Smooth muscle cell (in vitro differentiated cells): ENCODE results near the gene ACBD6. TPM values are rescaled to one million over a fixed set of nuclear protein-coding genes. Genes with fewer than 3 reads are reported as not detected.
A peak's percentile ranks its signal among the peaks of the same experiment; 100 is the strongest.

Experiments
- DNase-seq: peaks from one replicate; lab custom pipeline; 2025; ENCODE audit not compliant: unreplicated experiment; lab: John Stamatoyannopoulos, UW
- H2AFZ ChIP-seq: fragments of 200-600 bp; sonication (generic); 2 replicates; pipeline ENCODE4 v1.6.0; 2016; ENCODE audit warnings: antibody characterized with exemption, low read depth, mild to moderate bottlenecking
- H3F3A ChIP-seq: fragments of 200-600 bp; sonication (generic); 2 replicates; pipeline ENCODE4 v1.6.0; 2017; ENCODE audit warnings: antibody characterized with exemption, low read depth
- H3K27ac ChIP-seq: fragments of 200-600 bp; sonication (generic); 2 replicates; pipeline ENCODE4 v1.5.1; 2016; ENCODE audit warnings: low read depth, mild to moderate bottlenecking
- H3K27me3 ChIP-seq: fragments of 200-600 bp; sonication (generic); 2 replicates; pipeline ENCODE4 v1.6.1; 2016; ENCODE audit warnings: low read depth, mild to moderate bottlenecking
- H3K36me3 ChIP-seq: fragments of 200-600 bp; sonication (generic); 2 replicates; pipeline ENCODE4 v1.5.1; 2016; ENCODE audit warnings: low read depth
- H3K4me1 ChIP-seq: fragments of 200-600 bp; sonication (generic); 2 replicates; pipeline ENCODE4 v1.5.1; 2016; ENCODE audit warnings: low read depth
- H3K4me2 ChIP-seq: fragments of 200-600 bp; sonication (generic); 2 replicates; pipeline ENCODE4 v1.6.0; 2016; ENCODE audit warnings: mild to moderate bottlenecking
- H3K4me3 ChIP-seq: fragments of 200-600 bp; sonication (generic); 2 replicates; pipeline ENCODE4 v1.5.1; 2016; ENCODE audit warnings: mild to moderate bottlenecking
- H3K79me2 ChIP-seq: fragments of 200-600 bp; sonication (generic); 2 replicates; pipeline ENCODE4 v1.6.0; 2016; ENCODE audit warnings: low read depth, mild to moderate bottlenecking
- H3K9ac ChIP-seq: fragments of 200-600 bp; sonication (generic); 2 replicates; pipeline ENCODE4 v1.6.0; 2016; ENCODE audit warnings: low read depth
- H3K9me3 ChIP-seq: fragments of 200-600 bp; sonication (generic); replicated peaks from 2 replicates; pipeline ENCODE4 v1.5.1; 2016; ENCODE audit warnings: low read depth
- H4K20me1 ChIP-seq: fragments of 200-600 bp; sonication (generic); 2 replicates; pipeline ENCODE4 v1.6.0; 2016; ENCODE audit warnings: low read depth
- CTCF ChIP-seq: fragments of 200-600 bp; sonication (generic); IDR thresholded peaks from 2 replicates; pipeline ENCODE4 v1.5.1; 2017; ENCODE audit warnings: borderline replicate concordance, mild to moderate bottlenecking, antibody characterized with exemption; ENCODE audit not compliant: insufficient read depth, poor library complexity, severe bottlenecking
- WGBS: methylation state at CpG from one replicate; pipeline ENCODE4 v1.1.7; 2016; ENCODE audit warnings: low lambda C conversion rate; 5-methylcytosine and 5-hydroxymethylcytosine counted together
- polyA plus RNA-seq: library from polyadenylated mRNA; unstranded; fragments of >200 nt; fragmentation: Nextera tagmentation; extraction: Ambion mirVana; gene quantifications from 2 replicates; pipeline ENCODE4 v1.2.1, GENCODE V29; 2016
- total RNA-seq: library from RNA; depleted of rRNA; stranded (reverse); fragments of >200 nt; gene quantifications from 2 replicates; pipeline ENCODE4 v1.2.3, GENCODE V29; 2014

ACBD6 gene
- total and polyA plus RNA-seq, 2 experiments from 2014 or later = 44.1 to 48.7 TPM

- Histone ChIP-seq H3K27me3 (no peaks in the 10 kb centered on the region), H3K36me3 (no peaks in the 10 kb centered on the region), H3K9me3 (no peaks in the 10 kb centered on the region), H3K4me2 (no peak overlapping the region), H3K79me2 (no peaks in the 10 kb centered on the region), H3K9ac (no peak overlapping the region), H3K4me3 (no peak overlapping the region), H3K27ac (no peak overlapping the region), H3F3A (no peaks in the 10 kb centered on the region), H3K4me1 (no peaks in the 10 kb centered on the region), H4K20me1 (no peaks in the 10 kb centered on the region), H2AFZ (no peak overlapping the region)
- DNase-seq = no peak
- no peak for TF ChIP-seq CTCF
- 72% methylated on average over 7 of the region's 7 CpGs for WGBS
Observed at GRCh38 chr1:180524915-180525714, 22.7 kb upstream of the ACBD6 start.

- H3K9me3 ChIP-seq = no peaks in the 10 kb centered on the region
- no peaks in the 10 kb centered on the region for H3F3A ChIP-seq
- no peaks in the 10 kb centered on the region for H3K36me3 ChIP-seq
- H3K27ac ChIP-seq = no peak overlapping the region
- H3K4me1 ChIP-seq = no peaks in the 10 kb centered on the region
- H3K79me2 ChIP-seq = no peaks in the 10 kb centered on the region
- DNase-seq = no peak
- no peak overlapping the region for H3K4me3 ChIP-seq
- H4K20me1 ChIP-seq = no peaks in the 10 kb centered on the region
- WGBS = 81% methylated on average over 7 of the region's 7 CpGs
- no peak overlapping the region for H3K9ac ChIP-seq
- no peak for TF ChIP-seq CTCF
- H2AFZ ChIP-seq = no peak overlapping the region
- no peaks in the 10 kb centered on the region for H3K27me3 ChIP-seq
- no peak overlapping the region for H3K4me2 ChIP-seq
Observed at GRCh38 chr1:180524160-180524914, 22.0 kb upstream of the ACBD6 start.

- peak overlapping the region; percentile 31 for H3K9ac ChIP-seq
- 19% methylated on average over 7 of the region's 7 CpGs for WGBS
- H3K79me2 ChIP-seq = no peaks in the 10 kb centered on the region
- H3K4me3 ChIP-seq = no peak overlapping the region
- no peaks in the 10 kb centered on the region for H4K20me1 ChIP-seq
- no peaks in the 10 kb centered on the region for H3K4me1 ChIP-seq
- no peak for TF ChIP-seq CTCF
- no peak for DNase-seq
- H3K9me3 ChIP-seq = no peaks in the 10 kb centered on the region
- H3K27me3 ChIP-seq = no peaks in the 10 kb centered on the region
- H3K4me2 ChIP-seq = peak overlapping the region; percentile 49
- H2AFZ ChIP-seq = no peak overlapping the region
- no peaks in the 10 kb centered on the region for H3K36me3 ChIP-seq
- H3K27ac ChIP-seq = peak overlapping the region; percentile 84
- H3F3A ChIP-seq = no peaks in the 10 kb centered on the region
Observed at GRCh38 chr1:180522213-180522515, 19.8 kb upstream of the ACBD6 start.
